ENCODE results near the gene SUSD3.

The SUSD3 gene

GRCh38 chr9:93125331-93125894 lies 66.9 kb downstream of the SUSD3 start:
- H3K36me3 ChIP-seq (ENCODE audit: insufficient read depth, low read length) = peaks cover 51% of the 10 kb centered on the region

DNA sequence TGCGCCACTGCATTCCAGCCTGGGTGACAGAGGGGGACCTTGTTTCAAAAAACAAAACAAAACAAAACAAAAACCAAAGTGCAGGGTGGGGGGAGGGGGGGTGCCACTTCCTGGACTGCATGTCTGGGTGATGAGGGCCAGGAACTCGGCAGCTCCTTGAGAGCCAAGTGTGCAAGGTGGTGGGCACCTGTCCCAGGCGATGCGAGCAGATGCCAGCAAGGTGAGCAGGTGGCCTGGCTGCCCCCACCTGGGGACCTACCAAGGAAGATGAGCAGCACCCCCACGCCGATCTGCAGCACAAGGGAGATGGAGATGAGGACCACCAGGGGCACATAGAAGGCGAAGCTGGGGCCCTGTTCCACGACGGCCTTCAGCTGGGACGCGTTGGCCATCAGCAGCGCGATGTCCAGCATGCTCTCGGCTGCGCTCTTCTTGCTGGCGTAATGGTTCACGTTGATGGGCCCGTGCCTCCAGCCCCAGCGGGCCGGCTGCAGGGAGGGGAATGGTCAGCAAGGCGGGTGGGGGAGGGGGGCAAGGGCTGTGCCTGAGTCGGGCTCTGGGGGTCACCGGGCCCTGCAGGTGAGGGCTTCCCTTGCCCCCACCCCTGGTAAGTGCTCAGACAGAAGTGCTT lies 67.8 kb downstream of the SUSD3 start:
- Histone ChIP-seq H3K9ac (ENCODE audit: low read length) (no peak overlapping the region), H3K9me3 (ENCODE audit: low read length) (no peaks in the 10 kb centered on the region), H3K4me1 (ENCODE audit: insufficient read depth, low read length) (peaks cover 54% of the 10 kb centered on the region), H3K36me3 (ENCODE audit: insufficient read depth, low read length) (peaks cover 46% of the 10 kb centered on the region), H3K27me3 (ENCODE audit: control insufficient read depth in 1 of 2, insufficient read depth in 2 of 2, low read length in 2 of 2) (no peaks in the 10 kb centered on the region), H3K27ac (ENCODE audit: low read depth, low read length) (peak overlapping the region; percentile 100), H3K4me3 (ENCODE audit: low read depth in 1 of 2, low read length in 2 of 2) (peak overlapping the region in 1 of 2 donors; percentile 31)

More at GRCh38 chr9:93125331-93125894, 66.9 kb downstream of the SUSD3 start:
- Histone ChIP-seq H3K9me3 (ENCODE audit: low read length) (no peaks in the 10 kb centered on the region), H3K4me1 (ENCODE audit: insufficient read depth, low read length) (peaks cover 51% of the 10 kb centered on the region), H3K27me3 (ENCODE audit: control insufficient read depth in 1 of 2, insufficient read depth in 2 of 2, low read length in 2 of 2) (no peaks in the 10 kb centered on the region), H3K4me3 (ENCODE audit: low read depth in 1 of 2, low read length in 2 of 2) (no peak overlapping the region), H3K9ac (ENCODE audit: low read length) (no peak overlapping the region), H3K27ac (ENCODE audit: low read depth, low read length) (no peak overlapping the region)

GRCh38 chr9:93126825-93127368 lies 68.4 kb downstream of the SUSD3 start:
- H3K36me3 ChIP-seq (ENCODE audit: insufficient read depth, low read length) = peaks cover 40% of the 10 kb centered on the region
- H3K4me1 ChIP-seq (ENCODE audit: insufficient read depth, low read length) = peaks cover 61% of the 10 kb centered on the region
- H3K4me3 ChIP-seq (ENCODE audit: low read depth in 1 of 2, low read length in 2 of 2) = peak overlapping the region in 1 of 2 donors; percentile 31
- no peaks in the 10 kb centered on the region for H3K9me3 ChIP-seq (ENCODE audit: low read length)
- peak overlapping the region; percentile 36 for H3K9ac ChIP-seq (ENCODE audit: low read length)
- peak overlapping the region; percentile 100 for H3K27ac ChIP-seq (ENCODE audit: low read depth, low read length)
- no peaks in the 10 kb centered on the region for H3K27me3 ChIP-seq (ENCODE audit: control insufficient read depth in 1 of 2, insufficient read depth in 2 of 2, low read length in 2 of 2)

GRCh38 chr9:93127395-93127911 lies 69.0 kb downstream of the SUSD3 start:
- Histone ChIP-seq H3K9ac (ENCODE audit: low read length) (peak overlapping the region; percentile 36), H3K9me3 (ENCODE audit: low read length) (no peaks in the 10 kb centered on the region), H3K4me1 (ENCODE audit: insufficient read depth, low read length) (peaks cover 66% of the 10 kb centered on the region), H3K27ac (ENCODE audit: low read depth, low read length) (peak overlapping the region; percentile 100), H3K4me3 (ENCODE audit: low read depth in 1 of 2, low read length in 2 of 2) (peak overlapping the region in 1 of 2 donors; percentile 31), H3K27me3 (ENCODE audit: control insufficient read depth in 1 of 2, insufficient read depth in 2 of 2, low read length in 2 of 2) (no peaks in the 10 kb centered on the region), H3K36me3 (ENCODE audit: insufficient read depth, low read length) (peaks cover 35% of the 10 kb centered on the region)

- peak overlapping the region; percentile 100 for H3K27ac ChIP-seq (ENCODE audit: low read depth, low read length)
Measured at GRCh38 chr9:93128011-93128714, 69.7 kb downstream of the SUSD3 start.

DNA sequence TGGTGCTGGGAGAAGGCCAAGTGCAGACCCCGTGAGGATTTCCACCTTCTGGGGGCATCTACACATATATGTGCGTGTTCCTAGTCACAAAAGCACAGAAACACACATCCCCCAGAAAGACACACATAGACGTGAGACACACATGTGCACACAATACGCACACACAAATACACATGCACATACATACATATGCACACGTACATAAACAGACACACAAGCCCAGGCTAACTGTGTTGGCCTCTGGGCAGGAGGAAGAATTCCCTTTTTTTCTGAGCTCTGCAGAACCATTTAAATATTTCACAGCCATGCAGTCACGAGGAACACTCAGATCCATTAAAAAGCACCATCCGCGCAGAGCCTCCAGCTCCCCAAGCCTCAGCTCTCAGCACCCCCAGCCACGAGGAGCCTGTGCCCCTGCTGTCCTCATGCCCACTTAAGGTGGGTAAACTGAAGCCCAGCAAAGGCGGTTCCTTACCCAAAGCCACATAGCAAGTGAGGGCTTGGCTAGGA lies 70.3 kb downstream of the SUSD3 start:
- H3K27me3 ChIP-seq (ENCODE audit: control insufficient read depth in 1 of 2, insufficient read depth in 2 of 2, low read length in 2 of 2) = no peaks in the 10 kb centered on the region
- H3K9ac ChIP-seq (ENCODE audit: low read length) = no peak overlapping the region
- H3K4me3 ChIP-seq (ENCODE audit: low read depth in 1 of 2, low read length in 2 of 2) = peak overlapping the region in 1 of 2 donors; percentile 5
- H3K4me1 ChIP-seq (ENCODE audit: insufficient read depth, low read length) = peaks cover 74% of the 10 kb centered on the region
- H3K27ac ChIP-seq (ENCODE audit: low read depth, low read length) = peak overlapping the region; percentile 100
- peaks cover 24% of the 10 kb centered on the region for H3K36me3 ChIP-seq (ENCODE audit: insufficient read depth, low read length)
- H3K9me3 ChIP-seq (ENCODE audit: low read length) = no peaks in the 10 kb centered on the region

More at GRCh38 chr9:93128011-93128714, 69.7 kb downstream of the SUSD3 start:
- Histone ChIP-seq H3K27me3 (ENCODE audit: control insufficient read depth in 1 of 2, insufficient read depth in 2 of 2, low read length in 2 of 2) (no peaks in the 10 kb centered on the region), H3K9ac (ENCODE audit: low read length) (no peak overlapping the region), H3K36me3 (ENCODE audit: insufficient read depth, low read length) (peaks cover 30% of the 10 kb centered on the region), H3K9me3 (ENCODE audit: low read length) (no peaks in the 10 kb centered on the region), H3K4me1 (ENCODE audit: insufficient read depth, low read length) (peaks cover 73% of the 10 kb centered on the region), H3K4me3 (ENCODE audit: low read depth in 1 of 2, low read length in 2 of 2) (no peak overlapping the region)

DNA sequence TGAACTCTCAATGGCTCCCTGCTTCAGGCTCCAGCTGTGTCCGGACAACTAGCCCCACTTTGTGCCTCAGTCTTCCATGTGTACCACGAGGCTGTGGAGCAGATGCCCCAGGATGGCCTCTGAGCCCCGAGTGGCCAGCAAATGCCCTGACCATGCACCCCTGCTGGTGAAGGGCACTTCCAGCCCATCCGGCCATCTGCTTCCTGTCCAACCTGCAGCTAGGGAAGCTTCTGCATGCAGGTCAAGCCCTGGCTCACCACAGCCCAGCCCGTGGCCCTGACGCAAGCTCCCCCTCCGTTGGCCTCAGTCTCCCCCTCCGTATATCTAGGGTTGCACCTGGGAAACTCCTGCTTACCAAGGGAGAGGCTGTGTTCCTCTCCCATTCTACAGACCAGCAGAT lies 70.8 kb downstream of the SUSD3 start:
- Histone ChIP-seq H3K27ac (ENCODE audit: low read depth, low read length) (peak overlapping the region; percentile 100), H3K27me3 (ENCODE audit: control insufficient read depth in 1 of 2, insufficient read depth in 2 of 2, low read length in 2 of 2) (no peaks in the 10 kb centered on the region), H3K36me3 (ENCODE audit: insufficient read depth, low read length) (peaks cover 19% of the 10 kb centered on the region), H3K9ac (ENCODE audit: low read length) (peak overlapping the region; percentile 8), H3K9me3 (ENCODE audit: low read length) (no peaks in the 10 kb centered on the region), H3K4me1 (ENCODE audit: insufficient read depth, low read length) (peaks cover 74% of the 10 kb centered on the region), H3K4me3 (ENCODE audit: low read depth in 1 of 2, low read length in 2 of 2) (peak overlapping the region in 1 of 2 donors; percentile 5)

- no peaks in the 10 kb centered on the region for H3K27me3 ChIP-seq (ENCODE audit: control insufficient read depth in 1 of 2, insufficient read depth in 2 of 2, low read length in 2 of 2)
- peak overlapping the region; percentile 8 for H3K9ac ChIP-seq (ENCODE audit: low read length)
- peak overlapping the region; percentile 100 for H3K27ac ChIP-seq (ENCODE audit: low read depth, low read length)
- H3K36me3 ChIP-seq (ENCODE audit: insufficient read depth, low read length) = peaks cover 14% of the 10 kb centered on the region
- H3K9me3 ChIP-seq (ENCODE audit: low read length) = no peaks in the 10 kb centered on the region
- peaks cover 77% of the 10 kb centered on the region for H3K4me1 ChIP-seq (ENCODE audit: insufficient read depth, low read length)
- H3K4me3 ChIP-seq (ENCODE audit: low read depth in 1 of 2, low read length in 2 of 2) = peak overlapping the region in 1 of 2 donors; percentile 5
Measured at GRCh38 chr9:93129691-93130500, 71.4 kb downstream of the SUSD3 start.

GRCh38 chr9:93130861-93131481 lies 72.5 kb downstream of the SUSD3 start:
- Histone ChIP-seq H3K36me3 (ENCODE audit: insufficient read depth, low read length) (peaks cover 3% of the 10 kb centered on the region), H3K27me3 (ENCODE audit: control insufficient read depth in 1 of 2, insufficient read depth in 2 of 2, low read length in 2 of 2) (no peaks in the 10 kb centered on the region), H3K9ac (ENCODE audit: low read length) (peak overlapping the region; percentile 98), H3K4me1 (ENCODE audit: insufficient read depth, low read length) (peaks cover 83% of the 10 kb centered on the region), H3K27ac (ENCODE audit: low read depth, low read length) (peak overlapping the region; percentile 100), H3K9me3 (ENCODE audit: low read length) (no peaks in the 10 kb centered on the region), H3K4me3 (ENCODE audit: low read depth in 1 of 2, low read length in 2 of 2) (peak overlapping the region in 1 of 2 donors; percentile 88)

DNA sequence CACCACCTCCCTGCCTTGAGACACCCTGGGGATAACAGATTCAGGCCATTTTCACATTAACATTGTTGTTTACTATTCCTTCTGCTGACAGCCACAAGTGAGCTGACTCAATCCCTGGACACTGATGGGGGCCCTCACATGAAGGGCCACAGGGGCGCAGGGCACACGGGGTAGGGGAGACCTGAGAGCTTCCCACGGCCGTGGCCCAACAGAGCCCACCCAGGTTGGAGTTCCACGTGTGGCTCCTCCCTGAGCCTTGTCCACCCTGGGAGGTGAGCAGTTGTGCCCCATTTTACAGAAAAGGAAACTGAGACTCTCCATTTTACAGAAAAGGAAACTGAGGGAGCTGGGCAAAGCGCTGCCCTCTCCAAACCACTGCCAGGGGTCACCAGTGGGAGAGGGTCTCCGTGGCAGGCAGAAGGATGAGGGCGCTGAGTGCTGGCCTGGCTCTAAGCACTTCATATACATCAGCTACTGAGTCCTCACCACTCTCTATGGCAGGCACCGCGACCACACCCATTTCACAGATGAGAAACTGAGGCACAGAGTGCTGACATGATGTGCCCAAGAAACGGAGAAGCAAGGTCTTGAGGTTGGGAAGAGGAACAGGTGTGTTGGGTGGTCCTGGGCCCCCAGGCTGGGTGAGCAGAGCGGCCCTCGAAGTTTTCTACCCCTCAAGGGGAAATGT lies 73.2 kb downstream of the SUSD3 start:
- no peaks in the 10 kb centered on the region for H3K36me3 ChIP-seq (ENCODE audit: insufficient read depth, low read length)
- H3K4me3 ChIP-seq (ENCODE audit: low read depth in 1 of 2, low read length in 2 of 2) = peak overlapping the region in 1 of 2 donors; percentile 88
- H3K4me1 ChIP-seq (ENCODE audit: insufficient read depth, low read length) = peaks cover 80% of the 10 kb centered on the region
- no peaks in the 10 kb centered on the region for H3K27me3 ChIP-seq (ENCODE audit: control insufficient read depth in 1 of 2, insufficient read depth in 2 of 2, low read length in 2 of 2)
- peak overlapping the region; percentile 100 for H3K27ac ChIP-seq (ENCODE audit: low read depth, low read length)
- H3K9ac ChIP-seq (ENCODE audit: low read length) = peak overlapping the region; percentile 98
- no peaks in the 10 kb centered on the region for H3K9me3 ChIP-seq (ENCODE audit: low read length)

Data from muscle layer of colon (tissue), 2 donors.